ENCODE results near the gene TMC5. TPM values are rescaled to one million over a fixed set of nuclear protein-coding genes. Genes with fewer than 3 reads are reported as not detected.
A peak's percentile ranks its signal among the peaks of the same experiment; 100 is the strongest.

TMC5 gene
- total RNA-seq, 1 experiment from 2014 or later, result not detected

- DNase-seq (ENCODE audit: low read depth), result no peak
Measured at GRCh38 chr16:19460397-19460796, 42.7 kb downstream of the TMC5 start.

- DNase-seq (ENCODE audit: low read depth), result peak; percentile 63
Measured at GRCh38 chr16:19463468-19464315, 46.0 kb downstream of the TMC5 start.

- no peak for DNase-seq (ENCODE audit: low read depth)
Measured at GRCh38 chr16:19468300-19468699, 50.6 kb downstream of the TMC5 start.

- DNase-seq (ENCODE audit: low read depth), result no peak
Measured at GRCh38 chr16:19472482-19472881, 54.8 kb downstream of the TMC5 start.

GRCh38 chr16:19474617-19475016 lies 56.9 kb downstream of the TMC5 start:
- no peak for DNase-seq (ENCODE audit: low read depth)

GRCh38 chr16:19478505-19478904 lies 60.8 kb downstream of the TMC5 start:
- DNase-seq (ENCODE audit: low read depth), result no peak

- DNase-seq (ENCODE audit: low read depth), result no peak
Measured at GRCh38 chr16:19479302-19479721, 61.6 kb downstream of the TMC5 start.

- DNase-seq (ENCODE audit: low read depth), result peak; percentile 57
Measured at GRCh38 chr16:19481296-19481695, 63.6 kb downstream of the TMC5 start.

GRCh38 chr16:19481769-19482168 lies 64.1 kb downstream of the TMC5 start:
- no peak for DNase-seq (ENCODE audit: low read depth)

GRCh38 chr16:19482291-19482690 lies 64.6 kb downstream of the TMC5 start:
- no peak for DNase-seq (ENCODE audit: low read depth)

GRCh38 chr16:19484096-19484495 lies 66.4 kb downstream of the TMC5 start:
- DNase-seq (ENCODE audit: low read depth), result no peak

- no peak for DNase-seq (ENCODE audit: low read depth)
Measured at GRCh38 chr16:19485611-19486010, 67.9 kb downstream of the TMC5 start.

GRCh38 chr16:19486051-19486450 lies 68.4 kb downstream of the TMC5 start:
- DNase-seq (ENCODE audit: low read depth), result no peak

GRCh38 chr16:19486750-19487325 lies 69.2 kb downstream of the TMC5 start:
- no peak for DNase-seq (ENCODE audit: low read depth)

GRCh38 chr16:19488213-19488640 lies 70.5 kb downstream of the TMC5 start:
- no peak for DNase-seq (ENCODE audit: low read depth)

GRCh38 chr16:19490619-19491018 lies 72.9 kb downstream of the TMC5 start:
- no peak for DNase-seq (ENCODE audit: low read depth)

- no peak for DNase-seq (ENCODE audit: low read depth)
Measured at GRCh38 chr16:19497176-19497575, 79.5 kb downstream of the TMC5 start.

GRCh38 chr16:19499006-19499405 lies 81.3 kb downstream of the TMC5 start:
- DNase-seq (ENCODE audit: low read depth), result no peak

- DNase-seq (ENCODE audit: low read depth), result no peak
Measured at GRCh38 chr16:19499481-19499880, 81.8 kb downstream of the TMC5 start.

- DNase-seq (ENCODE audit: low read depth), result peak; percentile 66
Measured at GRCh38 chr16:19502395-19503131, 84.9 kb downstream of the TMC5 start.

GRCh38 chr16:19503461-19504075 lies 85.9 kb downstream of the TMC5 start:
- DNase-seq (ENCODE audit: low read depth), result no peak
